NCI-H1092 treated with DMSO at 0.1 percent for 48 hours (cell line): ENCODE measurements around the gene SMC1B.
"Not testable (repeated sequence)": the region's sequence is repeated elsewhere in the genome, so short reads cannot be mapped to it uniquely, and the experiment has no call there.

Experiments used
- DNase-seq: peaks from one replicate; lab custom pipeline; 2025; lab: John Stamatoyannopoulos, UW

The SMC1B gene

GRCh38 chr22:45349916-45350315, 63.5 kb downstream of the SMC1B start:
- DNase-seq, result no peak

GRCh38 chr22:45344334-45344733, 69.1 kb downstream of the SMC1B start:
- DNase-seq, result no peak

GRCh38 chr22:45343143-45343542, 70.3 kb downstream of the SMC1B start:
- DNase-seq, result no peak

GRCh38 chr22:45341498-45341897, 71.9 kb downstream of the SMC1B start:
- DNase-seq, result no peak

- no peak for DNase-seq
Observed at GRCh38 chr22:45340323-45340722, 73.1 kb downstream of the SMC1B start.

- DNase-seq, result no peak
Observed at GRCh38 chr22:45338795-45339194, 74.6 kb downstream of the SMC1B start.

GRCh38 chr22:45337536-45337935, 75.9 kb downstream of the SMC1B start:
- no peak for DNase-seq

GRCh38 chr22:45336971-45337431, 76.4 kb downstream of the SMC1B start:
- DNase-seq, result peak; percentile 52

GRCh38 chr22:45335854-45336522, 77.4 kb downstream of the SMC1B start:
- DNase-seq, result no peak

GRCh38 chr22:45335021-45335818, 78.2 kb downstream of the SMC1B start:
- peak; percentile 13 for DNase-seq

GRCh38 chr22:45334528-45334927, 78.9 kb downstream of the SMC1B start:
- no peak for DNase-seq

- DNase-seq, result no peak
Observed at GRCh38 chr22:45334068-45334467, 79.3 kb downstream of the SMC1B start.

- DNase-seq, result no peak
Observed at GRCh38 chr22:45332001-45332400, 81.4 kb downstream of the SMC1B start.

- no peak for DNase-seq
Observed at GRCh38 chr22:45331486-45331885, 81.9 kb downstream of the SMC1B start.

GRCh38 chr22:45330548-45330947, 82.9 kb downstream of the SMC1B start:
- DNase-seq, result no peak

- peak; percentile 56 for DNase-seq
Observed at GRCh38 chr22:45329530-45329936, 83.9 kb downstream of the SMC1B start.

- no peak for DNase-seq
Observed at GRCh38 chr22:45328822-45329529, 84.4 kb downstream of the SMC1B start.

- DNase-seq, result not testable (repeated sequence)
Observed at GRCh38 chr22:45328261-45328660, 85.1 kb downstream of the SMC1B start.

GRCh38 chr22:45324311-45324711, 89.1 kb downstream of the SMC1B start:
- DNase-seq, result no peak

- DNase-seq, result no peak
Observed at GRCh38 chr22:45323695-45324094, 89.7 kb downstream of the SMC1B start.

GRCh38 chr22:45322873-45323525, 90.4 kb downstream of the SMC1B start:
- DNase-seq, result no peak

- no peak for DNase-seq
Observed at GRCh38 chr22:45321827-45322226, 91.6 kb downstream of the SMC1B start.
